Neural cell (in vitro differentiated cells): Measurements from ENCODE around the gene TNFRSF19. TPM values are rescaled to one million over a fixed set of nuclear protein-coding genes. Genes with fewer than 3 reads are reported as not detected.

Experiments
- H2AFZ ChIP-seq: fragments of 200-600, 300-800 bp; sonication (generic), shearing (Covaris generic); 2 replicates; pipeline ENCODE4 v1.6.0; 2014; ENCODE audit warnings: low read depth, mild to moderate bottlenecking, antibody characterized with exemption, low read length, moderate library complexity
- H3F3A ChIP-seq: fragments of 200-600 bp; shearing (Covaris generic); 2 replicates; pipeline ENCODE4 v1.6.1; 2016; ENCODE audit warnings: mild to moderate bottlenecking, moderate library complexity, mixed read lengths, antibody characterized with exemption, low read length; ENCODE audit not compliant: insufficient read depth, poor library complexity, severe bottlenecking
- H3K27ac ChIP-seq: fragments of 200-600, 300-800 bp; sonication (generic), shearing (Covaris generic); 2 replicates; pipeline ENCODE4 v1.5.1; 2014; ENCODE audit warnings: mild to moderate bottlenecking, low read length, moderate library complexity
- H3K27me3 ChIP-seq: fragments of 300-800, 200-600 bp; sonication (generic), shearing (Covaris generic); 2 replicates; pipeline ENCODE4 v1.6.0; 2014; ENCODE audit warnings: mild to moderate bottlenecking, low read depth, low read length, moderate library complexity; ENCODE audit not compliant: insufficient read depth
- H3K36me3 ChIP-seq: fragments of 300-800, 200-600 bp; sonication (generic), shearing (Covaris generic); 2 replicates; pipeline ENCODE4 v1.5.1; 2014; ENCODE audit warnings: mild to moderate bottlenecking, antibody characterized with exemption, low read length, moderate library complexity; ENCODE audit not compliant: insufficient read depth
- H3K4me2 ChIP-seq: fragments of 300-800, 200-600 bp; sonication (generic), shearing (Covaris generic); 2 replicates; pipeline ENCODE4 v1.6.0; 2014; ENCODE audit warnings: mild to moderate bottlenecking, low read length
- H3K4me3 ChIP-seq: fragments of 300-800, 200-600 bp; sonication (generic), shearing (Covaris generic); 2 replicates; pipeline ENCODE4 v1.5.1; 2014; ENCODE audit warnings: mild to moderate bottlenecking, low read length, moderate library complexity
- H3K79me2 ChIP-seq: fragments of 200-600 bp; shearing (Covaris generic); replicated peaks from 2 replicates; pipeline ENCODE4 v1.6.0; 2014; ENCODE audit warnings: mild to moderate bottlenecking, low read length, moderate library complexity; ENCODE audit not compliant: insufficient read depth
- H3K9ac ChIP-seq: fragments of 300-800, 200-600 bp; sonication (generic), shearing (Covaris generic); 2 replicates; pipeline ENCODE4 v1.6.1; 2016; ENCODE audit warnings: mild to moderate bottlenecking, low read length, mixed read lengths
- H3K9me2 ChIP-seq: fragments of 200-600 bp; shearing (Covaris generic); 2 replicates; pipeline ENCODE4 v1.6.1; 2016; ENCODE audit warnings: mild to moderate bottlenecking, low read length, mixed read lengths; ENCODE audit not compliant: insufficient read depth
- H3K9me3 ChIP-seq: fragments of 200-600, 300-800 bp; sonication (generic), shearing (Covaris generic); 2 replicates; pipeline ENCODE4 v1.6.1; 2016; ENCODE audit warnings: mild to moderate bottlenecking, mixed run types, low read length, moderate library complexity, mixed read lengths
- H4K20me1 ChIP-seq: fragments of 200-600 bp; shearing (Covaris generic); 2 replicates; pipeline ENCODE4 v1.6.1; 2016; ENCODE audit warnings: mild to moderate bottlenecking, mixed run types; ENCODE audit not compliant: insufficient read depth
- EP300 ChIP-seq: fragments of 450-650 bp; conservative IDR thresholded peaks from 2 replicates; pipeline ENCODE4 v1.6.1; 2014; ENCODE audit warnings: antibody characterized with exemption, mild to moderate bottlenecking, moderate library complexity; ENCODE audit not compliant: poor library complexity, severe bottlenecking
- EZH2 ChIP-seq: fragments of 200-600, 300-800 bp; shearing (Covaris generic), sonication (generic); IDR thresholded peaks from 2 replicates; pipeline ENCODE4 v1.6.1; 2014; ENCODE audit warnings: antibody characterized with exemption, low read length, borderline replicate concordance, mild to moderate bottlenecking; ENCODE audit not compliant: insufficient read depth, poor library complexity, severe bottlenecking
- MXI1 ChIP-seq: fragments of 450-650 bp; conservative IDR thresholded peaks from 2 replicates; pipeline ENCODE4 v1.6.1; 2014; ENCODE audit warnings: antibody characterized with exemption, mild to moderate bottlenecking; ENCODE audit not compliant: poor library complexity, severe bottlenecking
- POLR2AphosphoS5 ChIP-seq: IDR thresholded peaks from 2 replicates; pipeline ENCODE4 v1.6.1; 2012
- RAD21 ChIP-seq: fragments of 450-650 bp; conservative IDR thresholded peaks from 2 replicates; pipeline ENCODE4 v1.6.1; 2014; ENCODE audit warnings: antibody characterized with exemption, mild to moderate bottlenecking, moderate library complexity
- SMC3 ChIP-seq: fragments of 450-650 bp; conservative IDR thresholded peaks from 2 replicates; pipeline ENCODE4 v1.6.1; 2014; ENCODE audit warnings: antibody characterized with exemption, mild to moderate bottlenecking, moderate library complexity; ENCODE audit not compliant: poor library complexity
- TAF1 ChIP-seq: IDR thresholded peaks from 2 replicates; pipeline ENCODE4 v1.6.1; 2012; ENCODE audit warnings: low read depth
- polyA plus RNA-seq: library from polyadenylated mRNA; depleted of rRNA; stranded (reverse); fragments of >200 nt; gene quantifications from 2 replicates; pipeline ENCODE4 v1.2.3, GENCODE V29; 2014
- TF ChIP-seq, protein P1 (sequence below): IDR thresholded peaks from 2 replicates; pipeline ENCODE4 v1.6.1; 2012; ENCODE audit warnings: borderline replicate concordance
- TF ChIP-seq, protein P2 (sequence below): fragments of 450-650 bp; IDR thresholded peaks from 2 replicates; pipeline ENCODE4 v1.5.1; 2014; ENCODE audit warnings: antibody characterized with exemption, mild to moderate bottlenecking, moderate library complexity; ENCODE audit not compliant: poor library complexity, severe bottlenecking

Gene TNFRSF19
- polyA plus RNA-seq, 1 donor from 2014 or later: 3.3 TPM

DNA sequence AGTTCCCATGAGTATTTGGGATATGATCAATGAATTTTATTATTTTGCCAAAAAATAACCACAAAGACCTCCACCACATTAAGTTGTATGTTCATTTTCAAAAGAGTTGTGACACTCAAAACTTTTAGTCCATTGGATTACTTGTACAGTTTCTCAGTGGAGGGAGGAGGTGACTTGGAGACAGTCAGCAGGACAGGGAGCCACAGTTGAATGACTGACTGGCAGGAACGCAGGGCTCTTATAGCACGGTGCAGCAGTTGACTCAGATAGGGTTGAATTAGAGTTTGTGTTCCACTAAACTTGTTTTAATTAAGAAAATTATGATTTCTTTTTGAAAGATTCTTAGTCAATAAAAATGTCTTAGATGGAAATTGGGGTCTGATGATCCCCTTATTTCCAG is 42.5 kb downstream of the TNFRSF19 start:
- Histone ChIP-seq H3K36me3 (no peaks in the 10 kb centered on the region), H3K4me3 (no peak overlapping the region), H3K79me2 (no peaks in the 10 kb centered on the region), H3K9me2 (no peaks in the 10 kb centered on the region), H3K27me3 (no peaks in the 10 kb centered on the region), H3K9ac (no peak overlapping the region), H3K9me3 (no peaks in the 10 kb centered on the region), H3K27ac (no peak overlapping the region), H3K4me2 (no peak overlapping the region), H3F3A (no peaks in the 10 kb centered on the region), H2AFZ (no peak overlapping the region), H4K20me1 (no peaks in the 10 kb centered on the region)
- no peak for TF ChIP-seq EP300
- no peak for TF ChIP-seq POLR2AphosphoS5
- no peak for TF ChIP-seq MXI1
- no peak for TF ChIP-seq EZH2
- TF ChIP-seq, protein P1, sequence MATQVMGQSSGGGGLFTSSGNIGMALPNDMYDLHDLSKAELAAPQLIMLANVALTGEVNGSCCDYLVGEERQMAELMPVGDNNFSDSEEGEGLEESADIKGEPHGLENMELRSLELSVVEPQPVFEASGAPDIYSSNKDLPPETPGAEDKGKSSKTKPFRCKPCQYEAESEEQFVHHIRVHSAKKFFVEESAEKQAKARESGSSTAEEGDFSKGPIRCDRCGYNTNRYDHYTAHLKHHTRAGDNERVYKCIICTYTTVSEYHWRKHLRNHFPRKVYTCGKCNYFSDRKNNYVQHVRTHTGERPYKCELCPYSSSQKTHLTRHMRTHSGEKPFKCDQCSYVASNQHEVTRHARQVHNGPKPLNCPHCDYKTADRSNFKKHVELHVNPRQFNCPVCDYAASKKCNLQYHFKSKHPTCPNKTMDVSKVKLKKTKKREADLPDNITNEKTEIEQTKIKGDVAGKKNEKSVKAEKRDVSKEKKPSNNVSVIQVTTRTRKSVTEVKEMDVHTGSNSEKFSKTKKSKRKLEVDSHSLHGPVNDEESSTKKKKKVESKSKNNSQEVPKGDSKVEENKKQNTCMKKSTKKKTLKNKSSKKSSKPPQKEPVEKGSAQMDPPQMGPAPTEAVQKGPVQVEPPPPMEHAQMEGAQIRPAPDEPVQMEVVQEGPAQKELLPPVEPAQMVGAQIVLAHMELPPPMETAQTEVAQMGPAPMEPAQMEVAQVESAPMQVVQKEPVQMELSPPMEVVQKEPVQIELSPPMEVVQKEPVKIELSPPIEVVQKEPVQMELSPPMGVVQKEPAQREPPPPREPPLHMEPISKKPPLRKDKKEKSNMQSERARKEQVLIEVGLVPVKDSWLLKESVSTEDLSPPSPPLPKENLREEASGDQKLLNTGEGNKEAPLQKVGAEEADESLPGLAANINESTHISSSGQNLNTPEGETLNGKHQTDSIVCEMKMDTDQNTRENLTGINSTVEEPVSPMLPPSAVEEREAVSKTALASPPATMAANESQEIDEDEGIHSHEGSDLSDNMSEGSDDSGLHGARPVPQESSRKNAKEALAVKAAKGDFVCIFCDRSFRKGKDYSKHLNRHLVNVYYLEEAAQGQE: no peak
- TF ChIP-seq SMC3: no peak
- TF ChIP-seq, protein P2, sequence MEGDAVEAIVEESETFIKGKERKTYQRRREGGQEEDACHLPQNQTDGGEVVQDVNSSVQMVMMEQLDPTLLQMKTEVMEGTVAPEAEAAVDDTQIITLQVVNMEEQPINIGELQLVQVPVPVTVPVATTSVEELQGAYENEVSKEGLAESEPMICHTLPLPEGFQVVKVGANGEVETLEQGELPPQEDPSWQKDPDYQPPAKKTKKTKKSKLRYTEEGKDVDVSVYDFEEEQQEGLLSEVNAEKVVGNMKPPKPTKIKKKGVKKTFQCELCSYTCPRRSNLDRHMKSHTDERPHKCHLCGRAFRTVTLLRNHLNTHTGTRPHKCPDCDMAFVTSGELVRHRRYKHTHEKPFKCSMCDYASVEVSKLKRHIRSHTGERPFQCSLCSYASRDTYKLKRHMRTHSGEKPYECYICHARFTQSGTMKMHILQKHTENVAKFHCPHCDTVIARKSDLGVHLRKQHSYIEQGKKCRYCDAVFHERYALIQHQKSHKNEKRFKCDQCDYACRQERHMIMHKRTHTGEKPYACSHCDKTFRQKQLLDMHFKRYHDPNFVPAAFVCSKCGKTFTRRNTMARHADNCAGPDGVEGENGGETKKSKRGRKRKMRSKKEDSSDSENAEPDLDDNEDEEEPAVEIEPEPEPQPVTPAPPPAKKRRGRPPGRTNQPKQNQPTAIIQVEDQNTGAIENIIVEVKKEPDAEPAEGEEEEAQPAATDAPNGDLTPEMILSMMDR: no peak
- TF ChIP-seq RAD21: no peak

DNA sequence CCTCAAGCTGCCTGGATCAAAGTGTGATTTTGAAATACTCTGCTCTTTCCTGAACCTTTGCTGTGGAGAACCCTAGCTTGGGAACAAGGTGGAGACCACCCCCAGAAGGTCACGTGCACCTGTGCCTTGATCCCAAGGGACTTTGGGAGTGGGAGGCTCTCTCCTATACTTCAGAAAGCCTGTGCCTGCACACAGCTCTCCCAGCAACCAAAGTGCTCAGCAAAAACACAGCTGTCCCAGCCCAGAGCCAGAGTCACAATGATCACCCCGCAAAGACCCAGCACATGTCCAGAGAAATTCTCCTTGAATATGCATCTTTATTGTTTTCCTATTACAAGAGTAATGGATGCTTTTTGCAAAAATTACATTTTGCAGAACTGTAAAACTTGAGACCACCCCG is 43.4 kb downstream of the TNFRSF19 start:
- no peak overlapping the region for H2AFZ ChIP-seq
- H3K9ac ChIP-seq: no peak overlapping the region
- H3K9me3 ChIP-seq: no peaks in the 10 kb centered on the region
- no peak overlapping the region for H3K4me3 ChIP-seq
- no peak for TF ChIP-seq SMC3
- no peak for TF ChIP-seq EZH2
- no peak for TF ChIP-seq EP300
- no peak for TF ChIP-seq POLR2AphosphoS5
- TF ChIP-seq, protein P1: no peak
- TF ChIP-seq, protein P2: no peak
- TF ChIP-seq TAF1: no peak
- TF ChIP-seq RAD21: no peak
- no peak for TF ChIP-seq MXI1
- H3K27me3 ChIP-seq: no peaks in the 10 kb centered on the region
- no peak overlapping the region for H3K4me2 ChIP-seq
- H3F3A ChIP-seq: no peaks in the 10 kb centered on the region
- H3K36me3 ChIP-seq: no peaks in the 10 kb centered on the region
- no peak overlapping the region for H3K27ac ChIP-seq
- H3K79me2 ChIP-seq: no peaks in the 10 kb centered on the region
- no peaks in the 10 kb centered on the region for H3K9me2 ChIP-seq
- H4K20me1 ChIP-seq: no peaks in the 10 kb centered on the region
